Neural cell (in vitro differentiated cells): ENCODE results near the gene ABCF2.

Experiments
- EP300 ChIP-seq: fragments of 450-650 bp; conservative IDR thresholded peaks from 2 replicates; pipeline ENCODE4 v1.6.1; 2014; ENCODE audit warnings: antibody characterized with exemption, mild to moderate bottlenecking, moderate library complexity; ENCODE audit not compliant: poor library complexity, severe bottlenecking
- EZH2 ChIP-seq: fragments of 200-600, 300-800 bp; shearing (Covaris generic), sonication (generic); IDR thresholded peaks from 2 replicates; pipeline ENCODE4 v1.6.1; 2014; ENCODE audit warnings: antibody characterized with exemption, low read length, borderline replicate concordance, mild to moderate bottlenecking; ENCODE audit not compliant: insufficient read depth, poor library complexity, severe bottlenecking
- POLR2AphosphoS5 ChIP-seq: IDR thresholded peaks from 2 replicates; pipeline ENCODE4 v1.6.1; 2012
- RAD21 ChIP-seq: fragments of 450-650 bp; conservative IDR thresholded peaks from 2 replicates; pipeline ENCODE4 v1.6.1; 2014; ENCODE audit warnings: antibody characterized with exemption, mild to moderate bottlenecking, moderate library complexity
- TF ChIP-seq, protein P1 (sequence below): fragments of 450-650 bp; IDR thresholded peaks from 2 replicates; pipeline ENCODE4 v1.5.1; 2014; ENCODE audit warnings: antibody characterized with exemption, mild to moderate bottlenecking, moderate library complexity; ENCODE audit not compliant: poor library complexity, severe bottlenecking

DNA sequence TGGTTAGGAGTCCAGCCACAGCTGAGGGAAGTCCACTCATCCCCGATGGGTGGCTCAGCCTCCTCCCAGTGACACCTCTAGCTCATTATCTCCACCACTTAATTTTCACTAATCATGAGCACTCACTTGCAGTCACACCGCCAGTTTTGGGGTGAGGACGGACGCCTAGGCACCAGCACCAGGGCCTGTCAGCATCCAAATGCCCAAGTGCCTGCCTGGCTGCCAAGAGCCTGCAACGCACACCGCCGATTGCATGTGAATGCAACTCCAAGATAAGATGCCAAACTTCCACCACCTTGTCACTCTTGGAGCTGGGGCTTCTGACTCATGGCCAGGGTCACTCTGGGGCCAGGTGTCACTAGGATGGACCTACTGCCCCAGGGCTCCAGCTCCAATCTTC lies 45.9 kb upstream of the ABCF2 start:
- TF ChIP-seq EZH2 = no peak
- TF ChIP-seq, protein P1, sequence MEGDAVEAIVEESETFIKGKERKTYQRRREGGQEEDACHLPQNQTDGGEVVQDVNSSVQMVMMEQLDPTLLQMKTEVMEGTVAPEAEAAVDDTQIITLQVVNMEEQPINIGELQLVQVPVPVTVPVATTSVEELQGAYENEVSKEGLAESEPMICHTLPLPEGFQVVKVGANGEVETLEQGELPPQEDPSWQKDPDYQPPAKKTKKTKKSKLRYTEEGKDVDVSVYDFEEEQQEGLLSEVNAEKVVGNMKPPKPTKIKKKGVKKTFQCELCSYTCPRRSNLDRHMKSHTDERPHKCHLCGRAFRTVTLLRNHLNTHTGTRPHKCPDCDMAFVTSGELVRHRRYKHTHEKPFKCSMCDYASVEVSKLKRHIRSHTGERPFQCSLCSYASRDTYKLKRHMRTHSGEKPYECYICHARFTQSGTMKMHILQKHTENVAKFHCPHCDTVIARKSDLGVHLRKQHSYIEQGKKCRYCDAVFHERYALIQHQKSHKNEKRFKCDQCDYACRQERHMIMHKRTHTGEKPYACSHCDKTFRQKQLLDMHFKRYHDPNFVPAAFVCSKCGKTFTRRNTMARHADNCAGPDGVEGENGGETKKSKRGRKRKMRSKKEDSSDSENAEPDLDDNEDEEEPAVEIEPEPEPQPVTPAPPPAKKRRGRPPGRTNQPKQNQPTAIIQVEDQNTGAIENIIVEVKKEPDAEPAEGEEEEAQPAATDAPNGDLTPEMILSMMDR = no peak
- TF ChIP-seq POLR2AphosphoS5 = no peak
- no peak for TF ChIP-seq EP300
- TF ChIP-seq RAD21 = no peak
